22Rv1 (cell line): ENCODE measurements around the gene AKR1E2.

Experiments
- ZFX ChIP-seq: fragments of 450-650 bp; IDR thresholded peaks from 2 replicates; pipeline ENCODE4 v1.6.1; 2017; ENCODE audit warnings: antibody characterized with exemption, borderline replicate concordance
- TF ChIP-seq, protein P1 (sequence below): fragments of 450-650 bp; IDR thresholded peaks from 2 replicates; pipeline ENCODE4 v1.5.1; 2017; ENCODE audit warnings: mild to moderate bottlenecking

DNA sequence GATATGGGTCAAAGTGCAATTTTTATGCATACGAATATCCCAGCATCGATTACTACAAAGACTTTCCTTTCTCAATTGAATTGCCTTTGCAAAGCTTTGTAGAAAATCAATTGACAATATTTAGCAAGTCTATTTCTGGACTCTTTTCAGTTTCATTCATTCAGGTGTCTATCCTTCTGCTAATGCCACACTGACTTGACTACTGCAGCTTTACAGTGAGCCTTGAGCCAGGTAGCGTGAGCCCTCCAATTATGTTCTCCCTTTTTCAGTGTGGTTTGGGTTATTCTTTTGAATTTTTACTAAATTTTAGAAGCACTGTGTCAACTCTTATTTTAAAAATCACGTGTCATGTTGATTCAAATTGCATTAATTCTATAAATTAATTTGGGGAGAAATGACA is 19.5 kb upstream of the AKR1E2 start:
- TF ChIP-seq, protein P1, sequence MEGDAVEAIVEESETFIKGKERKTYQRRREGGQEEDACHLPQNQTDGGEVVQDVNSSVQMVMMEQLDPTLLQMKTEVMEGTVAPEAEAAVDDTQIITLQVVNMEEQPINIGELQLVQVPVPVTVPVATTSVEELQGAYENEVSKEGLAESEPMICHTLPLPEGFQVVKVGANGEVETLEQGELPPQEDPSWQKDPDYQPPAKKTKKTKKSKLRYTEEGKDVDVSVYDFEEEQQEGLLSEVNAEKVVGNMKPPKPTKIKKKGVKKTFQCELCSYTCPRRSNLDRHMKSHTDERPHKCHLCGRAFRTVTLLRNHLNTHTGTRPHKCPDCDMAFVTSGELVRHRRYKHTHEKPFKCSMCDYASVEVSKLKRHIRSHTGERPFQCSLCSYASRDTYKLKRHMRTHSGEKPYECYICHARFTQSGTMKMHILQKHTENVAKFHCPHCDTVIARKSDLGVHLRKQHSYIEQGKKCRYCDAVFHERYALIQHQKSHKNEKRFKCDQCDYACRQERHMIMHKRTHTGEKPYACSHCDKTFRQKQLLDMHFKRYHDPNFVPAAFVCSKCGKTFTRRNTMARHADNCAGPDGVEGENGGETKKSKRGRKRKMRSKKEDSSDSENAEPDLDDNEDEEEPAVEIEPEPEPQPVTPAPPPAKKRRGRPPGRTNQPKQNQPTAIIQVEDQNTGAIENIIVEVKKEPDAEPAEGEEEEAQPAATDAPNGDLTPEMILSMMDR = no peak
- no peak for TF ChIP-seq ZFX
